ENCODE results near the gene PRMT5. TPM values are rescaled to one million over a fixed set of nuclear protein-coding genes. Genes with fewer than 3 reads are reported as not detected.
A peak's percentile ranks its signal among the peaks of the same experiment; 100 is the strongest.

PRMT5 gene
- total RNA-seq, 2 experiments from 2014 or later, result 107 to 116 TPM

DNA sequence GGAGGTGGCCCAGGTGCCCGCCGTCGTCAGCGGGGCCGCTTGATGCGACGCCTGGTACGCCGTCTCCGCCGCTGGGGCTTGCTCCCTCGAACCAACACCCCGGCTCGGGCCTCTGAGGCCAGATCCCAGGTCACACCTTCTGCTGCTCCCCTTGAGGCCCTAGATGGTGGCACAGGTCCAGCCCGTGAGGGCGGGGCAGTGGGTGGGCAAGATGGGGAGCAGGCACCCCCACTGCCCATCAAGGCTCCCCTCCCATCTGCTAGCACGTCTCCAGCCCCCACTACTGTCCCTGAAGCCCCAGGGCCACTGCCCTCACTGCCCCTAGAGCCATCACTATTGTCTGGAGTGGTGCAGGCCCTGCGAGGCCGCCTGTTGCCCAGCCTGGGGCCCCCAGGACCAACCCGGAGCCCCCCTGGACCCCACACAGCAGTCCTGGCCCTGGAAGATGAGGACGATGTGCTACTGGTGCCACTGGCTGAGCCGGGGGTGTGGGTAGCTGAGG, 52.1 kb downstream of the PRMT5 start:
- Mint-ChIP-seq H3K27me3 (no peaks in the 10 kb centered on the region), H3K4me1 (ENCODE audit: low read depth) (peaks cover 14% of the 10 kb centered on the region), H3K36me3 (ENCODE audit: low read depth) (peaks cover 11% of the 10 kb centered on the region)

DNA sequence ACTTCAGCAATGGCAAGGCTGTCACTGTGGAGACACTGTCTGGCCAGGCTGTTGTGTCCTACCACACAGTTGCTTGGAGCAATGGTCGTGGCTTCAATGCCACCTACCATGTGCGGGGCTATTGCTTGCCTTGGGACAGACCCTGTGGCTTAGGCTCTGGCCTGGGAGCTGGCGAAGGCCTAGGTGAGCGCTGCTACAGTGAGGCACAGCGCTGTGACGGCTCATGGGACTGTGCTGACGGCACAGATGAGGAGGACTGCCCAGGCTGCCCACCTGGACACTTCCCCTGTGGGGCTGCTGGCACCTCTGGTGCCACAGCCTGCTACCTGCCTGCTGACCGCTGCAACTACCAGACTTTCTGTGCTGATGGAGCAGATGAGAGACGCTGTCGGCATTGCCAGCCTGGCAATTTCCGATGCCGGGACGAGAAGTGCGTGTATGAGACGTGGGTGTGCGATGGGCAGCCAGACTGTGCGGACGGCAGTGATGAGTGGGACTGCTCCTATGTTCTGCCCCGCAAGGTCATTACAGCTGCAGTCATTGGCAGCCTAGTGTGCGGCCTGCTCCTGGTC, 53.3 kb downstream of the PRMT5 start:
- POLR2A ChIA-PET, result interaction anchor here (0.6 to 0.9 kb wide), 2 partner anchors 10 to 54 kb away, joined by 3 read pairs; no protein-coding TSS in a partner anchor
- Mint-ChIP-seq H3K36me3 (ENCODE audit: low read depth) (peaks cover 11% of the 10 kb centered on the region), H3K27me3 (no peaks in the 10 kb centered on the region), H3K9me3 (no peaks in the 10 kb centered on the region), H3K4me1 (ENCODE audit: low read depth) (peaks cover 19% of the 10 kb centered on the region), H3K27ac (no peak overlapping the region), H3K4me3 (no peak overlapping the region)
- CTCF ChIA-PET, result interaction anchor here (1.4 kb wide), 1 partner anchor 11 kb away, joined by 4 read pairs; no protein-coding TSS in a partner anchor
- intact Hi-C loops (cut with micrococcal nuclease), result no loop called here
- no peak for DNase-seq
- ATAC-seq, result no peak
- TF ChIP-seq, protein P1, sequence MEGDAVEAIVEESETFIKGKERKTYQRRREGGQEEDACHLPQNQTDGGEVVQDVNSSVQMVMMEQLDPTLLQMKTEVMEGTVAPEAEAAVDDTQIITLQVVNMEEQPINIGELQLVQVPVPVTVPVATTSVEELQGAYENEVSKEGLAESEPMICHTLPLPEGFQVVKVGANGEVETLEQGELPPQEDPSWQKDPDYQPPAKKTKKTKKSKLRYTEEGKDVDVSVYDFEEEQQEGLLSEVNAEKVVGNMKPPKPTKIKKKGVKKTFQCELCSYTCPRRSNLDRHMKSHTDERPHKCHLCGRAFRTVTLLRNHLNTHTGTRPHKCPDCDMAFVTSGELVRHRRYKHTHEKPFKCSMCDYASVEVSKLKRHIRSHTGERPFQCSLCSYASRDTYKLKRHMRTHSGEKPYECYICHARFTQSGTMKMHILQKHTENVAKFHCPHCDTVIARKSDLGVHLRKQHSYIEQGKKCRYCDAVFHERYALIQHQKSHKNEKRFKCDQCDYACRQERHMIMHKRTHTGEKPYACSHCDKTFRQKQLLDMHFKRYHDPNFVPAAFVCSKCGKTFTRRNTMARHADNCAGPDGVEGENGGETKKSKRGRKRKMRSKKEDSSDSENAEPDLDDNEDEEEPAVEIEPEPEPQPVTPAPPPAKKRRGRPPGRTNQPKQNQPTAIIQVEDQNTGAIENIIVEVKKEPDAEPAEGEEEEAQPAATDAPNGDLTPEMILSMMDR (IDR thresholded peaks at IDR 0.05), result no peak

More for the DNA sequence above, 52.1 kb downstream of the PRMT5 start:
- ChIA-PET CTCF (no interaction called here), POLR2A (interaction anchor here (1.1 kb wide), 1 partner anchor 13 kb away, joined by 3 read pairs; no protein-coding TSS in a partner anchor)
- TF ChIP-seq, protein P1 (IDR thresholded peaks at IDR 0.05), result no peak
- intact Hi-C loops (cut with micrococcal nuclease), result no loop called here
- ATAC-seq (no peak), DNase-seq (no peak)
- no peak overlapping the region for H3K27ac Mint-ChIP-seq
- no peak overlapping the region for H3K4me3 Mint-ChIP-seq
- H3K9me3 Mint-ChIP-seq, result no peaks in the 10 kb centered on the region

DNA sequence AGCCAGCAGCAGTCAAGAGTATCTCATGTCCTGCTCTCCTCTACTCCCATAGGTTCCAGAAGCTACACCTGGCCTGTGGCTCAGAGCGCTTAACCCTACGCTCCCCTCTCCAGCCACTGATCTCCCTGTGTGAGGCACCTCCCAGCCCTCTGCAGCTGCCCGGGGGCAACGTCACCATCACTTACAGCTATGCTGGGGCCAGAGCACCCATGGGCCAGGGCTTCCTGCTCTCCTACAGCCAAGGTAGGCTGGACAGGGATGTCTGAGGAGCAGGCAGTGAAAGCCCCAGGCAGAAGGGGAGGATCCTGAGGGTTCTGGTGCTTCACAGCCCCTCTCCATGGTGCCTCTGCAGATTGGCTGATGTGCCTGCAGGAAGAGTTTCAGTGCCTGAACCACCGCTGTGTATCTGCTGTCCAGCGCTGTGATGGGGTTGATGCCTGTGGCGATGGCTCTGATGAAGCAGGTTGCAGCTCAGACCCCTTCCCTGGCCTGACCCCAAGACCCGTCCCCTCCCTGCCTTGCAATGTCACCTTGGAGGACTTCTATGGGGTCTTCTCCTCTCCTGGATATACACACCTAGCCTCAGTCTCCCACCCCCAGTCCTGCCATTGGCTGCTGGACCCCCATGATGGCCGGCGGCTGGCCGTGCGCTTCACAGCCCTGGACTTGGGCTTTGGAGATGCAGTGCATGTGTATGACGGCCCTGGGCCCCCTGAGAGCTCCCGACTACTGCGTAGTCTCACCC, 54.0 kb downstream of the PRMT5 start:
- DNase-seq (no peak), ATAC-seq (no peak)
- Mint-ChIP-seq H3K4me3 (no peak overlapping the region), H3K27ac (no peak overlapping the region), H3K36me3 (ENCODE audit: low read depth) (peaks cover 11% of the 10 kb centered on the region), H3K9me3 (no peaks in the 10 kb centered on the region), H3K27me3 (no peaks in the 10 kb centered on the region), H3K4me1 (ENCODE audit: low read depth) (peaks cover 25% of the 10 kb centered on the region)
- ChIA-PET CTCF (interaction anchor here (0.9 to 6.2 kb wide), 4 partner anchors 11 to 51 kb away, joined by 3 to 187 read pairs (median 24); partner anchors contain the start of gene REM2), POLR2A (interaction anchor here (0.6 kb wide), 1 partner anchor 53 kb away, joined by 3 read pairs; no protein-coding TSS in a partner anchor)
- TF ChIP-seq, protein P1 (IDR thresholded peaks at IDR 0.05), result no peak
- intact Hi-C loops (cut with micrococcal nuclease), result no loop called here

DNA sequence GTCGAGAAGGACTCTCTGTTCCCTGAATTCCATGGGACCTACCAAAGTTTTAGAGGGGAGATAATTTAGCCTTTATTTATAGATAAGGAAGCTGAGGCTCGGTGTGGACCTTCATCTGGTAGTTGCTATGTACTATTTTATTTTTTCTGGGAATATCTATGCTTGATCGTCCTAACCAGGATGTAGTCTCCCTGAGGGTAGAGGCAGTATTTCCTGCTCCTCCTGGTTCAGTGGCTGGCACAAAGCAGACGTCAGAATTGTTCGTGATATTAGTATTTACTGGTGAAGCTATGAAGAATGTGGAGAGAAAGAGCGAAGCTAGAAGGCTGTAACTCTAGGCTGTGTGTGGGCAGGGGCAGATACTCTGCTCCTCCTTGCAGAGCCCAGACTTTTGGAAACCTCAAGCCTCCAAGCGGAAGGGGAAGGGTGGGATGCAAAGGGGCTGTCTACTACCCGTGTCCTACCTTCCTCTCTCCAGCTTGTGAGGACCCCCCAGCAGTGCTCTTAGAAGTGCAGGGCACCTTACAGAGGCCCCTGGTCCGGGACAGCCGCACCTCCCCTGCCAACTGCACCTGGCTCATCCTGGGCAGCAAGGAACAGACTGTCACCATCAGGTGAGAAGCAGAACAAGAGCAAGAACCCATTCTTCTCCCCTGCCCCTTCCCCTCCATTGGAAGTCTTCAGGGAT, 56.2 kb downstream of the PRMT5 start:
- TF ChIP-seq, protein P1 (IDR thresholded peaks at IDR 0.05), result peak; percentile 28
- ChIA-PET POLR2A (interaction anchor here (0.6 to 4.2 kb wide), 8 partner anchors 11 to 317 kb away, joined by 3 to 16 read pairs (median 5); partner anchors contain the start of genes DAD1, RBM23 and REM2), CTCF (interaction anchor here (0.5 to 6.2 kb wide), 37 partner anchors 12 to 470 kb away, joined by 3 to 187 read pairs (median 5); partner anchors contain the start of genes HAUS4, OXA1L, PRMT5 and RBM23)
- H3K36me3 Mint-ChIP-seq (ENCODE audit: low read depth), result peaks cover 11% of the 10 kb centered on the region
- peak overlapping the region; percentile 93 for H3K4me3 Mint-ChIP-seq
- H3K9me3 Mint-ChIP-seq, result no peaks in the 10 kb centered on the region
- ATAC-seq, result no peak
- H3K4me1 Mint-ChIP-seq (ENCODE audit: low read depth), result peaks cover 25% of the 10 kb centered on the region
- intact Hi-C loops (cut with micrococcal nuclease), result loop anchor here (5.0 kb wide), 1 partner anchor 44 kb away; the partner anchor contains the start of gene RBM23
- H3K27ac Mint-ChIP-seq, result peak overlapping the region; percentile 79
- no peak for DNase-seq
- H3K27me3 Mint-ChIP-seq, result no peaks in the 10 kb centered on the region

All from activated CD8-positive, alpha-beta T cell treated with anti-CD3 and anti-CD28 coated beads for 36 hours (primary cell).